NCI-H446 treated with DMSO at 0.1 percent for 48 hours (cell line): ENCODE measurements around the gene STARD10.
"Not testable (repeated sequence)": the region's sequence is repeated elsewhere in the genome, so short reads cannot be mapped to it uniquely, and the experiment has no call there.

Experiments used
- DNase-seq: peaks from one replicate; lab custom pipeline; 2025; lab: John Stamatoyannopoulos, UW

The STARD10 gene, protein sequence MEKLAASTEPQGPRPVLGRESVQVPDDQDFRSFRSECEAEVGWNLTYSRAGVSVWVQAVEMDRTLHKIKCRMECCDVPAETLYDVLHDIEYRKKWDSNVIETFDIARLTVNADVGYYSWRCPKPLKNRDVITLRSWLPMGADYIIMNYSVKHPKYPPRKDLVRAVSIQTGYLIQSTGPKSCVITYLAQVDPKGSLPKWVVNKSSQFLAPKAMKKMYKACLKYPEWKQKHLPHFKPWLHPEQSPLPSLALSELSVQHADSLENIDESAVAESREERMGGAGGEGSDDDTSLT

DNA sequence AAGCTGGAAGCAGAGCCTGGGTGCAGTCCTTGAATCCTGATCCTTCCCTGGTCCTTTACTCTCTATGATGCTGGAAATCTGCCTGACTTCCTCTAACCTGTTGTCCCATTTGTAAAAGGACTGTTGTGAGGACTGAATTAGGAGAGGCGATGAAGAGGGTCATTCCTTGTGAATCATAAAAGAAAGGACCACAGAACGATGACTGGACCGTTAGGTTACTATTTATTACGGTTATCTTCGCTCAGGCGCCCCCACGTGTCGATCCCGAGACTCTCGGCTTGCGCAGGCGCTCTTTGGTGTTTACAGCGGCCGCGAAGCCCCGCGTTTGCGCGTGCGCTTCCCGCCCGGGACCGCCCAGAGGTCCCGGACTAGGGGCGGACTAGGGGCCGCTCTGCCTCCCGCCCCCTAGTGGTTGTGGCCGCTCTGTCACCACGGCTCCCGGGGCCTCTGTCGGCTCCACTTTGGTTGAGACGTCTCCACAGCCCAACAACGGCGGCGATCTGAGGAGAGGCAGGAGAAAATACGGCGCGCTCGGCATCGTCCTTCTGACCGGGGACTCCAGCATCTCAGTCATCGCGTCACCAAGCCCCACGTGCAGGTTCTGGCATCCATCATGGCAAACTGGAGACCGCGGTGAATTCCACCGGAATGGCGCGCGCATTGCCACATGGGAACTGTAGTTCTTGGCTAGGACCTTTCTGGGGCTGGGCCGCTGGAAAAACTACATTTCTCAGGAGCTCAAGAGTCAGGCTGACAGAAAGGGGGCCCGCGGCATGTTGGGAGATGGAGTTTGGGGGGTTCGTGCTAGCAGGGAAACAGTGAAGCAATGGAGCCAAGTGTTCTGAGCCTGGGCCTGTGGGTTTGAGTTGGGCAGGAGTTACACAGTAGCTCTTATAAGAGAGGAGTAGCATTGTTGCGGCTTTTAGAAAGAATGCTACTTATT lies at the start of gene STARD10:
Gene STARD10 (minus strand): TSS at position 623 of the 943 bp plus-strand sequence. CDS start 12,866 bp downstream, outside the sequence.
- peak; percentile 87 for DNase-seq

DNA sequence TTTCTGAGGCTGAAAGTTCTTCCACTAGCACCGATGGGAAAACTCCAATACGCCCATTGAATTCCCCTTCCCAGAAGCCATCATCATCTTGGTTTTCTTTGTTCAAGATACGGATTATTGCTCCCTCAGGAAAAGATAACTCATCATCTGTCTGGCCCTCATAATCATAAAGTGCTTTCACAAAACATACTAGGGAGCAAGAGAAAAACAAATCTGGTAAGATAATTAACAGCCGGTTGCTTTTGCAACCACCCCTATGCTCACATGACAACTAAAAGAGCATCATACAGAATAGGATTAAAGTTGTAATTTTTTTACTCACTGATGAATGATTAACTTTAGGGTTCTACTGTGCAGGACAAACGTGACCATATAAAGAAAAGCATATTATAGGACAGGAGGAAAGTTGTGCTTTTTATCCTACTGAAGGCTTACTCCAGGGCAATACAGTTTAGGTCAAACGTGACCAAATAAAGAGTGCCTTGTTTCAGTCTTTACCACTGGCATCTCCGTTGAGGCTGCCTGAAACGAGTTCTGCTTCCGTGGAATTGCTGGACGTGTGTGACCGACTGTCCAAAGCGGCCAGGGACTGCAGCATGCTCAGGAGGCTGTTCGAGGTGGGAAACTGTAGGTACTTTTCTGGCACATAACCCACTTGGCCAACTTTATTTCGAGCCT lies 48.9 kb upstream of the STARD10 start:
- DNase-seq, result no peak

DNA sequence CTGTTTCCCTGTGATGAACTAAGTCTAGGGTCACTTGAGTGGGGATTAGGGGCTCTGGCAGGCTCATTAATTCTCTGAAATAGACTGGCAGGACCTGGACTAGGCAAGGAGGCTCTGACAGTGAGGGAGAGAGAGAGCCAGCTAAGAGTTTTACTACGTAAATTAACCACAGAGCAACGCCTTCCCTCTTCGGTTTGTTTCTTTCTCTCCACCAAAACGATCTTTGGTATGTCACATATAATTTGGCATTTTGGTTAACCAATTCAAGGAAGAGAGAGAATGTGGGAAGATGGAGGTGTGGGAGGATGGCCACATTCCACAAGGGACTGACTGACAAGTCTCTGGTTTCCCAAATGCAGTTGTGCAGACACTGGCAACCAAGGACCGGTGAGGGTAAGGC lies 48.3 kb upstream of the STARD10 start:
- DNase-seq, result no peak

DNA sequence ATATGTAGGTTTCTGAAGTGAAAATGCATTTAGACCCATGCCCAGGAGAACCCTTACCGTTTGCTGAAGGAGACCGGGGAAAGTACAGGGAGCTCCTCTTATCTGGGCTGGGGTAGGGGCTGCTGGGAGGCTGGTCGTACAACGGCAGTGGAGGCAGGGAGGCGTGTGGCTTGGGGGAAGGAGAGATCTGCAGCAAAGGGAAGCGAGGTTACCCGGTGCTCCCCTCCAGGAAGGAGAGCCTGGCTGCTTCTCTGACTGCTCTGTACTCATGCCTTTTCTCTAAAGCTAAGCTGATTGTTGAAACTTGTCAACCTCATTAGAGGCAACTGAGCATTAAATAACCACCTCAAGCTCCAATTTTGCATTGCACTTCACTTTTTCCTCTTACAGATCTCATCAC lies 47.5 kb upstream of the STARD10 start:
- DNase-seq, result no peak

DNA sequence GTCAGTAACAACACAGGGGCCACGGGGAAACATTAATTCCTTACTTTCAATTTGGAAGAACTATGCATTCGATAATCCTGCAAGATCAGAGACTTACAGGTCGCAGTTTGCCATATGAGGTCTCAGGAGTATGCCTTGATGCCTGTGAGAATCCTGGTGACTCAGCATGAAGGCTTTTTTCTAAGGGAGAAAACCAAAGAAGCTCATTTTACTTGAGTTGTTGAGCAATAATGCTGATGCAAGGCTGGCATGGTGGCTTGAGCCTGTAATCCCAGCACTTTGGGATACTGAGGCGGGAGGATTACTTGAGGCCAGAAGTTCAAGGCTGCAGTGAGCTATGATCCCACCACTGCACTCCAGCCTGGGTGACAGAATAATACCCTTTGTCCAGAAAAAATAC lies 46.9 kb upstream of the STARD10 start:
- DNase-seq, result no peak

DNA sequence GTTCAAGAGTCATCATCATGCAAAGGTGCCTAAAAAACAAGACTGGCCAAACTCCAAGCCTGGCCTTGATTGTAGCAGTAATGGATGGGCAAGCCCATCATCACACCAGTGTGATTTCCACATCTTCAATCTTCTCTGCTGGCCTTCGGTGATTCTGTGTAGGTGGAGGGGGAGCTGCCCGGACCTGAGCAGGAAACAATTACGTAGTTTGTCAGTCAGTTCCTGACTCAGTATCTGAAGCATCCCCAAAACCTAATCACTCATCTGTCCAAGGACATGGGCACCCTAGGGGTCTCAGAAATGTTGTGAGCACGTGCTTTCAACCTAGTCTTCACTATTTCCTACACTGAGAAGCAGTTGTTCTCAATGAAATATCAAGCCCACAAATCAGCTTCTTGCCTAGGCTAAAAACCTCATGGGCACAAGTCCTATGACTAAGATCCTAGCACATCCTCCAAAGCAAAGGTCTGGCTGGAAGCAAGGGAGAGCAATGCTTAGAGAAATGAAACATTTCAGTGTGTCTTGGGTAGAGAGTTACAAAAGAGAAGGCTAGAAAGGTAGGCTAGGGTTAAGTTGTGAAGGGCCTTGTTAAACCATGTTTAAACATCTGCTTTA lies 45.0 kb upstream of the STARD10 start:
- DNase-seq, result no peak

DNA sequence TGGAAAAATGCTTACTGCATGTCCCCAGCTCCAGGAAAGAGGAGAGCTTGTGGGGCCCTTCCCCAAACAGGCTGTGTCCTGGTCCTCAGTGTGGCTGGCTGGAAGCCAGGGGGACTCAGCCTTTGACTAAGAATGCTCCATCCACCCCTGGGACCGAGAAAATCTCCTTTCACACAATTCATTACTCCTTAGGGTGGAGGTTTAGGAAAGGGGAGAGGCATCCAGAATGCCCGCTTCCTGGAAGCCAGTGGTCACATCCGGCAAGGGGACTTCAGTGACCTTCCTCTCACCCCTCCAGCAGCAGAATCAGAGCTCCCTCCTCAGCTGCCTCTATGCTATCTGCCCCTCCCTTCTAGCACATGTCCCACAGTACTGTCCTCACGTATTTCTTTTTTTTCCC lies 42.3 kb upstream of the STARD10 start:
- DNase-seq, result no peak

DNA sequence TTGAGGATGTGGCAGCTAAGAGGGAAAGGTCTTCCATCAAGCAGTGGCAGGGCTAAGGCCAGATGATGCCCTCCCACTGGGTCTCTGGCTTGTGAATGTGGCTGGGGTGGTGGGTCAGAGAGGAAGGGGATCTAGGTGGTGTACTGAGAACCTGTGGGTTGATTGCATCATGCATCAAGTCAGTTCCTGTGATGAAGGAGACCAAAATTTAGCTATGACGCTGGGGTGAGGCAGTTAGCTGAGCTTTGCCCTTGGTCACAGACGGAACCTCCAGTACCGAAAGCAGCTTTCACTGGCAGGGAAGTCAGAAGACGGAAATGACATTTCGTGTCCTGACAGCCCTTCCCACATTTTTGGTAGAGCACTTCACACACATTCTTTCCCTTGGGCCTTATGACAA lies 41.1 kb upstream of the STARD10 start:
- DNase-seq, result no peak

DNA sequence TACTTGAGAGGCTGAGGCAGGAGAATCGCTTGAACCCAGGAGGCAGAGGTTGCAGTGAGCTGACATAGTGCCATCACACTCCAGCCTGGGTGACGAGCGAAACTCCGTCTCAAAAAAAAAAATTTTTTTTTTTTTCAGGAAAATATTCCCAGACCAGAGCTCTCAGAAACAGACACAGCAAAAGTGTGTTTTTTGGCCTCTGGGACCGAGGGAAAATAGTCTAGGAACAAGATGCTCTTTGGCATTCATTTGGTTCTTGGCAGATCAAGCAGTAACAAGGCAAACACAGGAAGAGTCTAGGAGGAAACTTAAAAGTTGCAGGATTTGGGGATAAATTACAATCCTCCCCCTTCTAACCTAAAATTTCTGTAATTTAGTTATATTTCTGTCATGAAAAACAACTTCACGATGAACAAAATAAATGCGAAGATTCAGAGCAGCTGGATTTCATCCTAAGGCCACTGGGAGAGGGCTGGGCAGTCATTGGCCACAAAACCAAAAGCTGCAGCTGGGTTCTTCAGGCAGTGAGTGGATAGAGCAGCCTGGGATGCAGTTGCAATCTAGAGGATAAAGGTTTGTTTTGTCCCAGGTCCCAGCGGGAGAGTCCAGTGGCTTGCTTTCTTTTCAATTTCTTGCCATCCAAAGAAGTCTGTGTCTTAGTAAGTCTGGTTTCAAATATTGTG lies 40.1 kb upstream of the STARD10 start:
- no peak for DNase-seq

DNA sequence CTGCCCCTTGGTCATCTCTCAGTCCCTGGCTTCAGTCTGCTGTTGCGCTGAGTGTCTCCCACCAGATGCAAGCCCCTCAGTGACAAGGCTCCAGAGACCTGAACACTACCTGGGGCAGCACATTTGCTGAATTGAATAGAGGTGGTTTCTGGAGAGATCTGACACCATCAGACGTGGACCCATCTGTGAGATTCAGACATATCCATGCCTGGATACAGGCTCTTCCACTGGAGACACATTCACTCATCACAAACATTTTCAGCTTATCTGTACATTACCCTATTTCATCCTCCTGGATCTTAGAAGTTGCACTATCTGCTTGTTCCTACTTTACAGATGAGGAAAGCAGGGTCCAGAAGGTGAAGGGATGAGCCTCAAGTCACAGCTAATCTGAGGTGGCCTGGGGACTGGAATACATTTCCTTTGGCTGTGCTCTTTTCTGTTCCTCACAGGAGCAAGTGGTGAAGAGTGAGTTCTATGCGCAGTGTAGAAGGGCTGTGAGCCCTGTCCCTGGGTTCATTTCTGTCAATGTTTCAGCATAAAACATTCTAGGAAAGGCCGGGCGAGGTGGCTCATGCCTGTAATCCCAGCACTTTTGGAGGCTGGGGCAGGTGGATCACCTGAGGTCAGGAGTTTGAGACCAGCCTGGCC lies 39.4 kb upstream of the STARD10 start:
- DNase-seq, result no peak

DNA sequence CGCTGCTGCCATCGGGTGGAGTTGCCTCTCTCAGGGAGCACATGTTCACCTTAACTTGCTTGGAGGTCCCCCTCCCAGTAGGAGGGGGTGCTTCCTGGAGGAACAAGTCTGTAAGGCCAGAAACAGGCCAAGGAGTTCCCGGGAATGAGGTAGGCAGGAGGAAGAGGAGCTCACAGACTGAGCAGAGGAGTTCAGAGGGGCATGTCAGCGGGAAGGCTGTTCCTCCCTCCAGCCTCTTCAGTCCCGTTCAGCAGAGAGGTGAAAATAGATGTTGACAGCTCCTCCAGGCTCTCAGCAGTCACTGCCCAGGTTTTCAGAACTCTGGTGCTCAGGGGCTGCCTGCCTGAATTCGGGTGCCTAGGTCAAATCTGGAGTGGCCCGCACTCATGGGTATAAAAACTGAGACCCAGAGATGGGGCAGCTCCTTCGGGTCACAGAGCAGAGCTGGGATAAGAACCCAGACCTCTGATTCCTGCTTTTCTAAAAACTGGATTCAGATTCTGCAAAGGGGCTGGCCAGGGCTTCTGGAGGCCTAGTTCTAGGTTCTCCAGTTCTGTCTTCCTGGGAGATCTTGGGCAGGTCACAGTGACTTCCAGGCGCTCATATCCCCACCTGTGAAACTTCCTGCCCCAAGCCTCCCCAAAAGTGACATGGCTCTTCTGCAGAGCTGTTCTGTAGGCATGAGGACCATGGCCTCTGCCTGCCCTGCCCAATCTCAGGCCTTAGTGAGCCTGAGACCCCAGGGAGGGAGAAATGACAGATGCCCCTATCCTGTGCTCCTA lies 38.6 kb upstream of the STARD10 start:
- DNase-seq, result no peak

DNA sequence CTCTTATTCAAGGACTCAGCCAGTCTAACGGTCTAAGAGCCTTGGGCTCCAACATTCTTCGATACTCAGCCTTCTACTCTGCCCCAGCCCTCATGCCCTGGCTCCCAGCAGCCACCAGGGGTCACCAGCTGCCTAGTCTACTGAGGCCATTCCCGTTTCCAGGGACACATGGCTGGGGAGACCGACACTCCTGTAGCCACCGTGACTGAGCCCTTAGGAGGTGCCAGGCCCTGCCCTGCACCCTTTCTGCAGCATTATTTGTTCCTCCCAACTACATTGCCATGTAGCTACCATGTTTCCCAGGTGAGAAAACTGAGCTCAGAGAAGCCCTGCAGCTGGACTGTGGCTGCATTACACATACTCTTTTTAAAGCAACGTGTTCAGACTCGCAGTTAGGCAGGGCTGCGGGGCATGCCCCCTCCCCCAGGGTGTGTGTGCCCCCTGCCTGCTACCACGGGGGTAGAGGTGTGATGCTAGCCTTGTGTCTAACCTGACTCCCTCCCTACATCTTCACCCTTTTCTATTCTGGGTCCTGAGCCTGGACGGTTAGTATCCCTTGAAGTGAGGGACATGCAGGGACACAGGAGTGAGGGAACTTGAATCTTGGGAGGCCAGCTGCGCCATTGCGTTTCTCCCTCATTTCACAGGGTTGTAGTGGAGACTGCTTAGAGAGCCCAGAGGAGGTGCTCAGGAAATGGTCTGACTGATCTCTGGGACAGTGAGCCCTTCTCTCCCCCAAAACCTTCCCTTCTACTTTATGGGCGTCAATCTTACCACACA lies 37.9 kb upstream of the STARD10 start:
- DNase-seq, result peak; percentile 51

DNA sequence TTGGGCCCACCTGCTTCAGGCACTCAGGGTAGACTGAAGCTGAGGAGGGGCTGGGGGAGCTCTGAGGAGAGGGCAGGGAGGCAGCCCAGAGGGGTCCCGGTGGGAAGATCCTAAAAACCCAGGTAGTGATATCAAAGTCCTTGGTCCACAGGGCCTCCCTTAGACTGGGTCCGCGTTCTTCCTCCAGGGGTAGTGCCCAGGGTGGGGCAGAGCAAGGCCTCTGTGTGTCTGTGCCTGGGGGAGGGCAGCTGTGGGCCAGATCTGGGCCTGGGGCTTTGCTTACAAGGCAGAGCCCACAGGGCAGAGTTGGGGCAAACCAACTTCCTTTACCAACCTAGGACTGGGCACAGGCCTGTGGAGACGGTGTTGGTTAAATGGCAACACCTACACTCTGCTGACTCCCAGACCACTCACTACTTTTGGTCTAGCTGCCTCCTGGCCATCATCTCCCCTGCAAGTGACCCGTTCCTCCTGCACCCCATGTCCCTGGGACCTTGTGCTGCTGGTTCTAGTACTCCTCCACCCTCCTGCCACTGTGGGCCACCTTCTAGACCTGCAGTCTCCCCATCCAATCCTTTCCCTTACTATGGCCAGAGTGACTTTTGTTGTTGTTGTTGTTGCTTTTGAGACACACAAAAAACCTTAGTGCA lies 36.2 kb upstream of the STARD10 start:
- DNase-seq, result no peak

DNA sequence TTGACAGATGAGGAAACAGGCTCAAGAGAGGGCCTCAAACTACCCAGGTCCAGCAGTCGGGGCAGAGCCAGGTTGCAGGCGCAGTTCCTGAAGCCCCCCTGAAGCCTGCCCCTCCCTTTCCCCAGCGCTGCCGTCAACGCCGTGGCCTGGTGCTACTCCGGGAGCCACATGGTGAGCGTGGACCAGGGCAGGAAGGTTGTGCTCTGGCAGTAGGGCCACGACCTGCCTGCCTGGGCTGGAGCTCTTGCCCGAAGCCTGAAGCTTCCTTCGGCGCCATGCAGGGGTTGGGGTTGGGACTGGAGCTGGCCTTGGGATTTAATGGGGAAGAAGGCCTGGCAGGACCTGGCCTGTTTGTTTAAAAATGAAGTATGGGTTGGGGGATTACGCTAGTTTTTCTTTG lies 35.3 kb upstream of the STARD10 start:
- no peak for DNase-seq

DNA sequence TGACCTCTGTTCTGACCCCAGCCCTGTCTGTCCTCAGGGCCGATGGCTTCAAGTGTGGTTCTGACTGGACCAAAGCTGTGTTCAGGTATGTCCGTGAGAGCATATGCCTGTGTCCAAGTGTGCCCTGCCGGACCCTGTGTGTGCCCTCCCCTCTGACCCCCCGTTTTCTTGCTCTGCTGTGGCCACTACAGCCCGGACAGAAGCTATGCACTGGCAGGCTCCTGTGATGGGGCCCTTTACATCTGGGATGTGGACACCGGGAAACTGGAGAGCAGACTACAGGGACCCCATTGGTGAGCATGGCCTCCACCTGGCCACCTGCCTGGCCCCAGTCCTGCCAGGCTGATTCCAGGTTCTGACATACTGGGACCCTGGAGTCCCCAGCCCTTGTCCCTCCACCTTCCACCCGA lies 34.9 kb upstream of the STARD10 start:
- DNase-seq, result no peak

DNA sequence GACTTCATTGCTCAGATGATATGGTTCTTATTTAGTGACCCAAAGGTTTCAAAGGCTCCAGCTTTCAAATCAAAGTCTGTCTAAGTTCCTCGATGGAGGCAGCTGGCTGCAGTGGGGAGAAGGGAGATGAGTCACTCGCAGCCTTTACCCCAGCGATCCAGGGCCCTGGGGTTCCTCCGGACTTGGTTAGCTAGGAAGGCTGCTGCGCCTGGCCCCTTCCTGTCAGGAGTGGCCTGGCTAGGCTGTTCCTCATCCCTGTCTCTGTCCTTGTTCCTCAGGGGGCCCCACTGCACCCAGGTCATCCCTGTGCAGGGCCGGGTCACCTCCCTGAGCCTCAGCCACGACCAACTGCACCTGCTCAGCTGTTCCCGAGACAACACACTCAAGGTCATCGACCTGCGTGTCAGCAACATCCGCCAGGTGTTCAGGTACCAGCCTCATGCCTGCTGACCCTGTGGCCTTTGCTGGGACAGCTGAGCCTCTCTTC lies 34.3 kb upstream of the STARD10 start:
- no peak for DNase-seq

DNA sequence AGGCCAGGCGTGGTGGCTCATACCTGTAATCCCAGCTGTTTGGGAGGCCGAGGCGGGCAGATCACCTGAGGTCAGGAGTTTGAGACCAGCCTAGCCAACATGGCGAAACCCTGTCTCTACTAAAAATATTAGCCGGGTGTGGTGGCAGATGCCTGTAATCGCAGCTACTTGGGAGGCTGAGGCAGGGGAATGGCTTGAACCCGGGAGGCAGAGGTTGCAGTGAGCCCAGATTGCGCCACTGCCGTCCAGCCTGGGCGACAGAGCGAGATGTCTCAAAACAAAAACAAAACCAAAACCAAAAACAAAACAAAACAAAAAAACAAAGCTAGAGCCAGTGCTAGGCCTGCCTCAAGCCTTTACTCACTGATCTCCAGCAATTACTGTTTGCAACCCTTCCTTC lies 33.8 kb upstream of the STARD10 start:
- not testable (repeated sequence) for DNase-seq

DNA sequence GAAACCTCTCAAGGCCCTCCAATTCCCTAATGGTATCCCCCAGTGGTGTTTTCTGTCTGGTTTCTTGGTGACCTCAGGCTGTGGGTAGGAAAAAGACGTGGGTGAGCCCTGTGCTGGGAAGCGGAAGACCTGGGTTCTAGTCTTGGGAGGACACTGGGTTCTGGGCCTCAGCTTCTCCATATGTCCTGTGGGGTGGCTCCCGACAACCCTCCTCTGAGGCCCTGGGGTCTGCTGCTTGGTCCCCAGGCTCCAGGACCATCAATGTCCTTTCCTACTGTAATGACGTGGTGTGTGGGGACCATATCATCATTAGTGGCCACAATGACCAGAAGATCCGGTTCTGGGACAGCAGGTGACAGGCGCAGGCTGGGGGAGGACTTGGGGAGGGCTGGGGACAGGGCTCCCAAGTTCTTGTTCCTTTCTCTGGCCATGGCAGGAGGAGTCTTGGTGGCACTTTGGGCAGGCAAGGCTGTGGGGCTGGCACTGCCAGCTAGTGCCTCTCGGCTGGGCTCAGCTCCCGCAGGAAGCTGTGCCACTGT lies 33.2 kb upstream of the STARD10 start:
- no peak for DNase-seq
